K562 (cell line): ENCODE data around the gene CSNK1G2. TPM values are rescaled to one million over a fixed set of nuclear protein-coding genes. Genes with fewer than 3 reads are reported as not detected.

Experiments
- ATAC-seq: fragments of 200-7000 bp; cut with Tn5 transposase; 3 replicates; pipeline ENCODE4 v1.9.1; 2020; ENCODE audit warnings: moderate library complexity
- BruUV-seq: library from RNA; stranded (reverse); fragments of 400-500 nt; replicated peaks from 2 replicates; lab custom pipeline; 2021; lab: Mats Ljungman, UMichigan
- CTCF ChIA-PET: fragments of 300-600 bp; formaldehyde crosslinking; extraction: SDS; loops from one replicate; lab custom pipeline; 2021; ENCODE audit warnings: low intra/inter-chr PET ratio; lab: Yijun Ruan, JAX
- POLR2A ChIA-PET: fragments of 300-600, 350-650 bp; sonication (Branson Sonifier 250); formaldehyde crosslinking; extraction: SDS; loops from one replicate; lab custom pipeline; 2021; ENCODE audit warnings: antibody characterized with exemption, inconsistent platforms; lab: Yijun Ruan, JAX
- DNase-seq, 4 experiments: peaks; one replicate each; pipeline versions ENCODE4 v3.0.0 to v3.0.0-alpha.2; 2011 to 2018; ENCODE audit warnings: low spot score in 3 of 4, mixed read lengths in 3 of 4; ENCODE audit errors: extremely low read depth in 1 of 4
- FAIRE-seq: peaks from 2 replicates; lab custom pipeline; 2011; peaks lifted over from hg19 to GRCh38; lab: Jason Lieb, UNC
- H2AFZ ChIP-seq: 2 replicates; pipeline ENCODE4 v1.6.0; 2011; ENCODE audit warnings: low read depth, low read length, control low read depth, inconsistent platforms
- H3K27ac ChIP-seq: fragments of 200-600 bp; 3 replicates; pipeline ENCODE4 v1.8.0; 2011; ENCODE audit warnings: low read depth, mild to moderate bottlenecking, control low read depth, inconsistent platforms, low read length, moderate library complexity, mixed read lengths; ENCODE audit errors: extremely low read depth
- H3K27me3 ChIP-seq, 2 experiments: fragments of 300-600 bp in 1 of 2; 2 replicates in 1 of 2; 3 replicates in 1 of 2; pipeline versions ENCODE4 v1.6.0 to v1.8.0; 2011; ENCODE audit warnings: inconsistent platforms in 2 of 2, low read length in 2 of 2, mild to moderate bottlenecking in 1 of 2, mixed read lengths in 1 of 2, moderate library complexity in 1 of 2; ENCODE audit not compliant: control insufficient read depth in 2 of 2, insufficient read depth in 2 of 2
- H3K36me3 ChIP-seq: fragments of 300-600 bp; 3 replicates; pipeline ENCODE4 v1.8.0; 2011; ENCODE audit warnings: mild to moderate bottlenecking, low read length, inconsistent platforms; ENCODE audit not compliant: control insufficient read depth, insufficient read depth
- H3K4me1 ChIP-seq, 2 experiments: fragments of 200-600 bp in 1 of 2; replicated peaks in 1 of 2; 2 replicates in 1 of 2; 3 replicates in 1 of 2; pipeline versions ENCODE4 v1.5.1 to v1.8.0; 2011; ENCODE audit warnings: inconsistent platforms in 2 of 2, low read length in 2 of 2, mild to moderate bottlenecking in 1 of 2, mixed read lengths in 1 of 2, moderate library complexity in 1 of 2; ENCODE audit not compliant: control insufficient read depth in 2 of 2, insufficient read depth in 2 of 2
- H3K4me2 ChIP-seq: 2 replicates; pipeline ENCODE4 v1.6.1; 2011; ENCODE audit warnings: low read length, control low read depth, inconsistent platforms, mixed read lengths; ENCODE audit not compliant: insufficient read depth
- H3K4me3 ChIP-seq: fragments of 200-600 bp; sonication (generic), shearing (Covaris generic); 2 replicates; pipeline ENCODE4 v1.5.1; 2016; ENCODE audit warnings: control low read depth, inconsistent platforms
- H3K79me2 ChIP-seq: fragments of 200-600 bp; 3 replicates; pipeline ENCODE4 v1.8.0; 2011; ENCODE audit warnings: low read length, inconsistent platforms; ENCODE audit not compliant: control insufficient read depth, insufficient read depth
- H3K9ac ChIP-seq, 2 experiments: 2 replicates each; pipeline versions ENCODE4 v1.6.0 to v1.6.1; 2011; ENCODE audit warnings: low read depth in 2 of 2, low read length in 2 of 2, control low read depth in 1 of 2, inconsistent platforms in 1 of 2, mild to moderate bottlenecking in 1 of 2, mixed read lengths in 1 of 2; ENCODE audit not compliant: insufficient read depth in 1 of 2
- H3K9me1 ChIP-seq: one replicate; pipeline ENCODE4 v1.6.0; 2011; ENCODE audit warnings: inconsistent platforms, mild to moderate bottlenecking, low read length, moderate library complexity; ENCODE audit not compliant: control insufficient read depth, insufficient read depth
- H3K9me3 ChIP-seq: replicated peaks from 2 replicates; pipeline ENCODE4 v1.5.1; 2011; ENCODE audit warnings: low read depth, low read length, inconsistent platforms; ENCODE audit not compliant: control insufficient read depth, insufficient read depth
- H4K20me1 ChIP-seq: replicated peaks from 2 replicates; pipeline ENCODE4 v1.6.1; 2011; ENCODE audit warnings: low read length, inconsistent platforms, mixed read lengths; ENCODE audit not compliant: control insufficient read depth, insufficient read depth
- CHAMP1 ChIP-seq: fragments of 450-650 bp; IDR thresholded peaks from 2 replicates; pipeline ENCODE4 v1.6.1; 2016; ENCODE audit warnings: mild to moderate bottlenecking
- E2F4 ChIP-seq: sonication (generic); formaldehyde crosslinking; IDR thresholded peaks from 2 replicates; pipeline ENCODE4 v1.8.0; 2022; ENCODE audit warnings: mild to moderate bottlenecking, low read depth, missing genetic modification reagents
- NUFIP1 ChIP-seq: fragments of 450-650 bp; IDR thresholded peaks from 2 replicates; pipeline ENCODE4 v1.6.1; 2018; ENCODE audit not compliant: partially characterized antibody
- PTRF ChIP-seq: fragments of 450-650 bp; IDR thresholded peaks from 2 replicates; pipeline ENCODE4 v1.6.1; 2016; ENCODE audit warnings: mild to moderate bottlenecking, missing genetic modification characterization, missing compliant biosample characterization
- PTTG1 ChIP-seq: fragments of 450-650 bp; IDR thresholded peaks from 2 replicates; pipeline ENCODE4 v1.6.1; 2016; ENCODE audit warnings: low read depth, mild to moderate bottlenecking, missing genetic modification characterization, missing compliant biosample characterization
- SLC30A9 ChIP-seq: fragments of 250-450 bp; sonication (Bioruptor Pico); IDR thresholded peaks from 2 replicates; pipeline ENCODE4 v1.8.0; 2022; ENCODE audit warnings: mild to moderate bottlenecking, moderate library complexity
- TCF15 ChIP-seq: fragments of 250-450 bp; sonication (Bioruptor Pico); IDR thresholded peaks from 2 replicates; pipeline ENCODE4 v1.8.0; 2022; ENCODE audit warnings: moderate library complexity, mild to moderate bottlenecking, inconsistent platforms
- ZFP30 ChIP-seq: fragments of 250-450 bp; sonication (Bioruptor Pico); IDR thresholded peaks from 2 replicates; pipeline ENCODE4 v1.8.0; 2022; ENCODE audit warnings: moderate library complexity, mild to moderate bottlenecking, inconsistent platforms, borderline replicate concordance
- ZNF224 ChIP-seq: sonication (generic); formaldehyde crosslinking; IDR thresholded peaks from 2 replicates; pipeline ENCODE4 v1.8.0; 2022; ENCODE audit warnings: mild to moderate bottlenecking, missing genetic modification reagents
- WGBS: fragments of 100-300 bp; shearing (Covaris generic); methylation state at CpG from one replicate; pipeline ENCODE4 v1.1.6; 2016; ENCODE audit warnings: low coverage, mixed read lengths; ENCODE audit not compliant: insufficient coverage; ENCODE audit errors: missing lambda C conversion rate; 5-methylcytosine and 5-hydroxymethylcytosine counted together
- in situ Hi-C: fragments of 300-500 bp; cut with MboI; formaldehyde crosslinking; loops from 4 replicates; pipeline ENCODE4 v1.15.0; 2018; ENCODE audit warnings: inconsistent platforms, mixed read lengths
- intact Hi-C: fragments of 100-400 bp; cut with micrococcal nuclease; formaldehyde crosslinking; loops from 2 replicates; pipeline ENCODE4 v1.14.2; 2022
- polyA plus RNA-seq, 8 experiments: library from polyadenylated mRNA; depleted of rRNA in 4 of 8; stranded (reverse) in 5 of 8; unstranded in 3 of 8; fragments of >200 nt; fragmentation: Nextera tagmentation in 2 of 8; fragmentation: Illumina TruSeq in 1 of 8; extraction: Ambion mirVana in 2 of 8; extraction: Trizol in 1 of 8; gene quantifications; 2 replicates each; pipeline versions ENCODE4 v1.2.1 to v1.2.3, GENCODE V29; 2011 to 2014; ENCODE audit warnings: inconsistent platforms in 1 of 8, missing spikeins in 1 of 8
- total RNA-seq, 7 experiments: library from RNA; depleted of rRNA in 6 of 7; stranded (reverse); fragments of >200 nt in 6 of 7; fragmentation: Illumina TruSeq in 2 of 7; extraction: Trizol in 2 of 7; gene quantifications; 2 replicates each; pipeline versions ENCODE4 v1.2.1 to v1.2.3, GENCODE V29; 2011 to 2021; ENCODE audit warnings: low replicate concordance in 1 of 7
- TF ChIP-seq, protein P1 (sequence below): fragments of 250-450 bp; sonication (Bioruptor Pico); IDR thresholded peaks from 2 replicates; pipeline ENCODE4 v1.5.0; 2021

The CSNK1G2 gene
- total and polyA plus RNA-seq, 9 of the 15 experiments (the other 6 are each of a cell fraction or from before 2014, with no cell fraction given), result 0.48 to 119 (median 49.5) TPM

DNA sequence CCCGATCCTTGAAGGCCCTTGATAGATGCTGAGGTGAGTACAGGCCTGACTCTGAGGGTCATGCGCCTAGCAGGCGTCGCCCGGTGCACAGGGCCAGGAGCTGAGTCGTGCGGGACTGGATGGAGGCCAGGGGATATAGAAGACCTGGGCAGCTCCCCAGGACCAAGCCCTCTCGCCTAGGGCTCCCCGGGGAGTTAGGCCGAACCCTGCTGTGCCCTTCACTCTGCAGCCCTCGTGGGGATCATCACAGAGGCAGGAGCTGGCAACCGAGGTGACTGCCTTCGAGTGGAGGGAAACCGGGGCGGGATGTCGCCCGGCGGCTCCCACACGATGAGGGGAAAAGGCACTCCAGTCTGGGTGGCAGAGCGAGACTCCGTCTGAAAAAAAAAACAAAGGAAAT lies 11.7 kb downstream of the CSNK1G2 start:
- intact Hi-C loops (no loop called here), in situ Hi-C loops (no loop called here)
- no peak overlapping the region for H3K4me3 ChIP-seq
- H3K4me2 ChIP-seq, result no peak overlapping the region
- no peak for ATAC-seq
- H3K4me1 ChIP-seq, result peaks cover 0 to 70% of the 10 kb centered on the region in 2 experiments; a peak in 2 of 5 replicates
- no peaks in the 10 kb centered on the region for H3K9me3 ChIP-seq
- H3K79me2 ChIP-seq, result peaks cover 89% of the 10 kb centered on the region
- no peak for DNase-seq
- ChIA-PET POLR2A (no interaction called here), CTCF (no interaction called here)
- H3K36me3 ChIP-seq, result peaks cover 47% of the 10 kb centered on the region; the same call in 2 of the 3 replicates
- no peak overlapping the region for H3K27ac ChIP-seq
- H3K27me3 ChIP-seq, result no peaks in the 10 kb centered on the region
- FAIRE-seq, result no peak
- H2AFZ ChIP-seq, result no peak overlapping the region
- peaks cover 20% of the 10 kb centered on the region for H4K20me1 ChIP-seq
- no TSS peak for BruUV-seq
- H3K9me1 ChIP-seq, result no peaks in the 10 kb centered on the region
- 91% methylated on average over 19 of the region's 21 CpGs for WGBS
- no peak overlapping the region for H3K9ac ChIP-seq
- TF ChIP-seq PTRF (no peak), NUFIP1 (no peak), ZNF224 (CRISPR knock-in tag) (no peak), TCF15 (CRISPR knock-in tag) (no peak), ZFP30 (CRISPR knock-in tag) (no peak), SLC30A9 (CRISPR knock-in tag) (no peak), E2F4 (CRISPR knock-in tag) (no peak), PTTG1 (tag) (no peak), CHAMP1 (no peak)
- TF ChIP-seq, protein P1, sequence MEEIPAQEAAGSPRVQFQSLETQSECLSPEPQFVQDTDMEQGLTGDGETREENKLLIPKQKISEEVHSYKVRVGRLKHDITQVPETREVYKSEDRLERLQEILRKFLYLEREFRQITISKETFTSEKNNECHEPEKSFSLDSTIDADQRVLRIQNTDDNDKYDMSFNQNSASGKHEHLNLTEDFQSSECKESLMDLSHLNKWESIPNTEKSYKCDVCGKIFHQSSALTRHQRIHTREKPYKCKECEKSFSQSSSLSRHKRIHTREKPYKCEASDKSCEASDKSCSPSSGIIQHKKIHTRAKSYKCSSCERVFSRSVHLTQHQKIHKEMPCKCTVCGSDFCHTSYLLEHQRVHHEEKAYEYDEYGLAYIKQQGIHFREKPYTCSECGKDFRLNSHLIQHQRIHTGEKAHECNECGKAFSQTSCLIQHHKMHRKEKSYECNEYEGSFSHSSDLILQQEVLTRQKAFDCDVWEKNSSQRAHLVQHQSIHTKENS (CRISPR knock-in tag), result no peak
